Measurements from ENCODE around the gene PPFIBP2.

The PPFIBP2 gene

GRCh38 chr11:7581021-7581590 lies 67.3 kb downstream of the PPFIBP2 start:
- no peak for DNase-seq

GRCh38 chr11:7582338-7582985 lies 68.7 kb downstream of the PPFIBP2 start:
- no peak for DNase-seq

- no peak for DNase-seq
Observed at GRCh38 chr11:7583248-7583647, 69.4 kb downstream of the PPFIBP2 start.

GRCh38 chr11:7584910-7585309 lies 71.1 kb downstream of the PPFIBP2 start:
- no peak for DNase-seq

DNA sequence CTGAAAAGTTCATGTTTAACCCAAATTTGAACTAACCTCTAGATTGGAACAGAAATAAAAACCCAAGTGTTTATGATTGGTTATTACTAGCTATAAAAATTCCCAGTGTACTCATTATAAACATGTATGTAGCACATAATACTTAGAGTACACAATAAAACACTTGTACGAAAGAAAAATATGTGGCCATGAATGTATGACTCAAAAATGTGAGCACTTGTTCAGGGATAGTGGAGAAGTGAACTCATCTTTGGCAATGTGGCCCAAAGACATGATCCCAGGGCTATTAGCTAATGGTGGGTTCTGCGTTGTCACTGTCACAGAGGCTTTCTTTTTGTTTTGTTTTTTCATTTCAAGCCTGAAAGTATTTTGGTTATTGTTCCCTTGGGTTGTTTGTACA lies 72.0 kb downstream of the PPFIBP2 start:
- DNase-seq, result no peak

- no peak for DNase-seq
Observed at GRCh38 chr11:7586376-7586775, 72.6 kb downstream of the PPFIBP2 start.

DNA sequence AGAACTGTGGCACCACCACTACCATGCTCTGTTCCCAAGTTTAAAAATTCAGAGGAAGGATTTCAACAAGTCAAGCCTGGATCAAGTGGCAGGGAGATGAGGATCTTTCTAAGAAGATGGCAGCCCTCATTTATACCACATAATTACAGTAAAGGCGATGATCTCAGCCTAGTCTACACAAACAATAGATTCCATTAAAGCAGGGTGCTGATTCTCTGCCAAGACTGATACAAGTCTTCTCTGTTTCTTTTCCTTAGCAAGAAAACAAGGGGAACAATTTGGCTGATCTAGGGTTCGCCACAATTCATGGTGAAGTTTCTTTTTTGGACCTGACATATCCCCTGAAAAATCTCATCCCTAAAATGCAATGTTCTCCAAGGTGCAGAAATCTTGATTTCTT lies 73.9 kb downstream of the PPFIBP2 start:
- no peak for DNase-seq

GRCh38 chr11:7589861-7590260 lies 76.1 kb downstream of the PPFIBP2 start:
- no peak for DNase-seq

- no peak for DNase-seq
Observed at GRCh38 chr11:7590529-7590928, 76.7 kb downstream of the PPFIBP2 start.

GRCh38 chr11:7591107-7591894 lies 77.5 kb downstream of the PPFIBP2 start:
- DNase-seq, result no peak

- no peak for DNase-seq
Observed at GRCh38 chr11:7591987-7592386, 78.2 kb downstream of the PPFIBP2 start.

- DNase-seq, result no peak
Observed at GRCh38 chr11:7592711-7593110, 78.9 kb downstream of the PPFIBP2 start.

DNA sequence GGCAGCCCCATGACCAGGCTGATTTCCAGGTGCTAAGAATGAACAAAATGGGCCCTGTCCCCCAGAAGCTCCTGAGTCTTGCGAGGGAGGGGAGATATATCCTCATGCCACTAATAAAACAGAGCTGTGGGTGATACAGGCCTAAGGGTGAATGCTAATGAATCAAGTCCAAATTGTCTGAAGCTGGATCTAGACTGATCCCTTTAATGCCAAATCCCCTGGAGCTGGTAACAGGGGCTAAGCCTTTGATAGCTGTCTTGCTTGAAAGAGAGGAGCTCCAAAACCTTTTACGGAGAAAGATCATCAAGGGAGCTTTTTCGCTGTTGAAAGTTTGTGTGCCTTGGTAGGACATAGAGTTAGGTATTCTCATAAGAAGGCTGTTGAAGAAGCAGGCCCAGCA lies 79.7 kb downstream of the PPFIBP2 start:
- peak in 1 of 2 experiments; percentile 16 for DNase-seq

- DNase-seq, result peak; percentile 27 to 72
Observed at GRCh38 chr11:7595016-7595866, 81.4 kb downstream of the PPFIBP2 start.

GRCh38 chr11:7595951-7596350 lies 82.2 kb downstream of the PPFIBP2 start:
- DNase-seq, result no peak

DNA sequence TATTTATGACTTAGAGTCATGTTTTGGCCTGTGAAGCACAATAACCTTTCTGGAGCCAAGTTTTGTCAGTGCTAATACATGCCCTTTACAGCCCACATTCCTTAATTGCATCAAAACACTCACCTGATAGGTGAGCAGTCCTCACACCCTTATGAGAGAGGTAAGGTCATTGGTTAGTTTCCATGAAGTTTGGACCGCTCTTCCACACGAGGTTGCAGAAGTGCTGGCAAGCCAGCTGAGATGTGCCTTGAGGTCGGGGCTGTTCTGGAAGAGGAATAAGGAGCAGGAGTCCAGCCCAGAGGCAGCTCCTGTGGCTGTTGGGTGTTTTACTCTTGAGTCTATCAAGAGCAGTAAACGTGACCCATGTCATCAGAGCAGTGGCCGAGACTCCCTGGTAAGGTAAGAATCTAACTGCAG lies 83.2 kb downstream of the PPFIBP2 start:
- DNase-seq, result no peak

DNA sequence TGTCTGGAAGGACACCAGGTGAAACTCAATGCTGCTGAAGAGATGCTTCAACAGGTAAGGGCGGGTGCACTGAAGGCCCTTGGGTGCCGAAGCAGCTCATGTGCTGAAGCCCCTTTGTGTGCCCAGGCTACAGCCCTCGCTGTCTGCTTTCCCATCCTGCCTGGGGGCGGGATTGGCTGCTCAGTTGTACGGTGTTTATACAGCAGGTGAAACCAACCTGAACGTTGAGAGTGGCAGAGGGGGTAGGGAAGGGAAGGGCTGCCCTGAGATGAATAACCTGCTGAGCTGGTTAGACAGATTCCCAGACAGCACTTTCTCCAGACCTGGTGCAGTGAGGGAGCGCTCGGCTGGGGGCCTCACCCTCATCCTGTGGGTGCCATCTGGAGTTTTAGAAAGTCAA lies 83.8 kb downstream of the PPFIBP2 start:
- DNase-seq, result peak in 1 of 2 experiments; percentile 8

- DNase-seq, result no peak
Observed at GRCh38 chr11:7599209-7599608, 85.4 kb downstream of the PPFIBP2 start.

GRCh38 chr11:7600205-7600775 lies 86.5 kb downstream of the PPFIBP2 start:
- DNase-seq, result no peak

DNA sequence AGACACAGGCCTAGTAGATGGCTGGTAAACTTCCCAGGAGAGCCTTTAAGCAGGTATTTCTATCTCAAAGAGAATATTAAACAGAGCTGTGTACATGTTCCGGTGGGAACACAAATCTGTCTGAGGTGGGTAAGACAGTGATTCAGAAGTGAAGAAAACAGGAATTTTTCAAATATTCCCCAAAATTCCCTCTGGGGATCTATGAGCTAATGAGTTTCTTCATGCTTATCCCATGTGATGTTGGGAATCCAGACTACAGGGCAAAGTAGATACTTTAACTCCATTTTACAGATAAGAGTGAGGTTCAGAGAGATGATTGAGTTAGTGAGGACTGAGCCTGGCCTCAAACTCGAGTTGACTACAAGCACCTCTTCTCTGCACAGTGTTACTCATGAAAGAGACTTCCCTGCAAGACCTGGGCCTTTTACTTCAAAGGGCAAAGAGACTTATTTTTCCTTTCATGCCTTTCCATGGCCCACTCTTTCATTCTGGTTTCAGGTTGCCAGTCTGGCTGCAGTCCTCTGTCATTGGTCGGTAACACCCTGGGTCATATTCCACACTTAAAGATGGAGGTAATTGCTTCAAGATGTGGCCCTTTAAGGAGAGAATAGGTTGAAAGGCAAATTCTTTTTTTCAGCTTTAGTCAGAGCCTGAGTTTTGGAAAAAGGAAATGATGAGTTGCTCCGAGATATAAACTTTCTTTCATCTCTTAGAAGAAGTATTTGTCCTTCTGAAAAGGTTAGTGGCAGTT lies 89.4 kb downstream of the PPFIBP2 start:
- DNase-seq, result no peak

- DNase-seq, result no peak
Observed at GRCh38 chr11:7604331-7604955, 90.6 kb downstream of the PPFIBP2 start.

All from NCI-H524 (cell line).